IPS DF 4.7 (cell line): ENCODE results near the gene SPRN.
"Not testable (repeated sequence)": the region's sequence is repeated elsewhere in the genome, so short reads cannot be mapped to it uniquely, and the experiment has no call there.

Experiments
- DNase-seq: peaks from one replicate; pipeline ENCODE4 v3.0.0-alpha.2; 2013; ENCODE audit warnings: low spot score; ENCODE audit errors: extremely low read depth

SPRN gene

GRCh38 chr10:133424601-133425000 lies at the start of gene SPRN:
Gene SPRN (minus strand): TSS chr10:133424625. CDS start chr10:133423681, 944 bp downstream.
- not testable (repeated sequence) for DNase-seq

- no peak for DNase-seq
These were observed 49.6 kb upstream of the SPRN start for GRCh38 chr10:133474027-133474426.

- no peak for DNase-seq
These were observed 48.8 kb upstream of the SPRN start for GRCh38 chr10:133473270-133473669.

GRCh38 chr10:133471300-133472109 lies 47.1 kb upstream of the SPRN start:
- no peak for DNase-seq

- not testable (repeated sequence) for DNase-seq
These were observed 44.8 kb upstream of the SPRN start for GRCh38 chr10:133469205-133469604.

GRCh38 chr10:133467286-133467911 lies 43.0 kb upstream of the SPRN start:
- DNase-seq, result no peak

- no peak for DNase-seq
These were observed 42.4 kb upstream of the SPRN start for GRCh38 chr10:133466683-133467275.

GRCh38 chr10:133465950-133466474 lies 41.6 kb upstream of the SPRN start:
- no peak for DNase-seq

- no peak for DNase-seq
These were observed 40.9 kb upstream of the SPRN start for GRCh38 chr10:133465191-133465949.

GRCh38 chr10:133464582-133465031 lies 40.2 kb upstream of the SPRN start:
- DNase-seq, result no peak

GRCh38 chr10:133462512-133463305 lies 38.3 kb upstream of the SPRN start:
- DNase-seq, result no peak

- no peak for DNase-seq
These were observed 37.4 kb upstream of the SPRN start for GRCh38 chr10:133461841-133462240.

GRCh38 chr10:133461027-133461426 lies 36.6 kb upstream of the SPRN start:
- no peak for DNase-seq

GRCh38 chr10:133460208-133460769 lies 35.9 kb upstream of the SPRN start:
- no peak for DNase-seq

- no peak for DNase-seq
These were observed 35.2 kb upstream of the SPRN start for GRCh38 chr10:133459454-133460207.

- no peak for DNase-seq
These were observed 34.5 kb upstream of the SPRN start for GRCh38 chr10:133458710-133459453.

- no peak for DNase-seq
These were observed 33.7 kb upstream of the SPRN start for GRCh38 chr10:133458021-133458709.
